Activated CD8-positive, alpha-beta T cell treated with anti-CD3 and anti-CD28 coated beads for 36 hours (primary cell): ENCODE measurements around the gene PPP3CA. TPM values are rescaled to one million over a fixed set of nuclear protein-coding genes. Genes with fewer than 3 reads are reported as not detected.

ENCODE experiments used
- ATAC-seq: fragments of 200-7000 bp; cut with Tn5 transposase; one replicate; pipeline ENCODE4 v1.10.0; 2021; ENCODE audit warnings: mild to moderate bottlenecking, moderate library complexity
- CTCF ChIA-PET: fragments of 350-600 bp; sonication (Branson Sonifier 250); formaldehyde crosslinking; loops from one replicate; lab custom pipeline; 2021; ENCODE audit warnings: antibody characterized with exemption; lab: Charles Lee
- POLR2A ChIA-PET: fragments of 350-600 bp; sonication (Branson Sonifier 250); formaldehyde crosslinking; loops from one replicate; lab custom pipeline; 2021; ENCODE audit warnings: antibody characterized with exemption; lab: Charles Lee
- DNase-seq: peaks from one replicate; pipeline ENCODE4 v3.0.0-alpha.2; 2020
- H3K27ac Mint-ChIP-seq: one replicate; pipeline ENCODE4 v1.8.0; 2021; ENCODE audit warnings: mild to moderate bottlenecking, mixed read lengths
- H3K27me3 Mint-ChIP-seq: one replicate; pipeline ENCODE4 v1.8.0; 2021; ENCODE audit warnings: mixed read lengths
- H3K36me3 Mint-ChIP-seq: one replicate; pipeline ENCODE4 v1.8.0; 2021; ENCODE audit warnings: low read depth, mixed read lengths
- H3K4me1 Mint-ChIP-seq: one replicate; pipeline ENCODE4 v1.8.0; 2021; ENCODE audit warnings: low read depth, mixed read lengths
- H3K4me3 Mint-ChIP-seq: one replicate; pipeline ENCODE4 v1.8.0; 2021; ENCODE audit warnings: mild to moderate bottlenecking, moderate library complexity, mixed read lengths
- H3K9me3 Mint-ChIP-seq: one replicate; pipeline ENCODE4 v1.8.0; 2021; ENCODE audit warnings: mixed read lengths
- CTCF ChIP-seq: fragments of 200-600 bp; IDR thresholded peaks from one replicate; pipeline ENCODE4 v1.8.0; 2022; ENCODE audit warnings: antibody characterized with exemption, mild to moderate bottlenecking
- intact Hi-C: fragments of 100-400 bp; cut with micrococcal nuclease; formaldehyde crosslinking; loops from one replicate; pipeline ENCODE4 v1.10.0; 2022
- total RNA-seq, 2 experiments: library from RNA; stranded (reverse); gene quantifications; one replicate each; pipeline ENCODE4 v1.2.3, GENCODE V29; 2021

Gene PPP3CA
- total RNA-seq, 2 experiments from 2014 or later = 11.8 to 12.7 TPM

GRCh38 chr4:101039367-101039766 is 308.0 kb downstream of the PPP3CA start:
- intact Hi-C loops = loop anchor here (1.0 to 2.0 kb wide), 2 partner anchors 19 to 117 kb away; no protein-coding TSS in a partner anchor
- H3K36me3 Mint-ChIP-seq = peaks cover 8% of the 10 kb centered on the region
- H3K9me3 Mint-ChIP-seq = no peaks in the 10 kb centered on the region
- peak overlapping the region; percentile 70 for H3K27ac Mint-ChIP-seq
- H3K27me3 Mint-ChIP-seq = no peaks in the 10 kb centered on the region
- H3K4me3 Mint-ChIP-seq = peak overlapping the region; percentile 14
- ATAC-seq (peak; percentile 92), DNase-seq (peak; percentile 83)
- TF ChIP-seq CTCF = no peak
- ChIA-PET POLR2A (no interaction called here), CTCF (no interaction called here)
- peaks cover 22% of the 10 kb centered on the region for H3K4me1 Mint-ChIP-seq

- DNase-seq = peak; percentile 19
- H3K4me3 Mint-ChIP-seq = no peak overlapping the region
- H3K27ac Mint-ChIP-seq = peak overlapping the region; percentile 77
- CTCF ChIA-PET = no interaction called here
- POLR2A ChIA-PET = interaction anchor here (1.0 to 1.2 kb wide), 2 partner anchors 12 to 17 kb away, joined by 3 read pairs; no protein-coding TSS in a partner anchor
- peaks cover 10% of the 10 kb centered on the region for H3K36me3 Mint-ChIP-seq
- peak; percentile 44 for ATAC-seq
- peaks cover 22% of the 10 kb centered on the region for H3K4me1 Mint-ChIP-seq
- intact Hi-C loops = loop anchor here (2.0 kb wide), 1 partner anchor 17 kb away; no protein-coding TSS in a partner anchor
- TF ChIP-seq CTCF = no peak
- H3K9me3 Mint-ChIP-seq = no peaks in the 10 kb centered on the region
- no peaks in the 10 kb centered on the region for H3K27me3 Mint-ChIP-seq
Measured at GRCh38 chr4:101037938-101038413, 309.4 kb downstream of the PPP3CA start.

DNA sequence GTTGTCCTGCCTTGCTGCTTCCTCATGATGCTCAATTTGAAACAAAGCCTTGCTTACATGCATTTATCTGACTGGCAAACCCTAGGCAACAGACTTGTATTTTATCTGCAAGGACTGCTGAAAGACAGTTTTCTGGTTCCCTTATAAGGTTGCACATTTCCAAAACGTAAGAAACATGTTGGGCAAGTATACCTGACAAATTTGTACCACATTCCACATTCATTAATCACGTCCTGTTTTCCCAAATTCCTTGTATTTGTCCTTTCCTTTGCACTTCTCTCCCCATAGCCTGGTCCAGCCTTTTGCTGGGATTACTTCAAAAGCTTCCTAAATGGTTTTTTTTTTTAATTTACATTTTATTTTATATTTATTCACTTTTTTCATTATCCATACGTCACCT is 310.1 kb downstream of the PPP3CA start:
- POLR2A ChIA-PET = interaction anchor here (1.0 to 1.2 kb wide), 2 partner anchors 11 to 16 kb away, joined by 3 read pairs; no protein-coding TSS in a partner anchor
- intact Hi-C loops = no loop called here
- H3K36me3 Mint-ChIP-seq = peaks cover 10% of the 10 kb centered on the region
- no peak overlapping the region for H3K27ac Mint-ChIP-seq
- DNase-seq (no peak), ATAC-seq (no peak)
- H3K4me3 Mint-ChIP-seq = no peak overlapping the region
- no peak for TF ChIP-seq CTCF
- no peaks in the 10 kb centered on the region for H3K9me3 Mint-ChIP-seq
- CTCF ChIA-PET = no interaction called here
- H3K4me1 Mint-ChIP-seq = peaks cover 21% of the 10 kb centered on the region
- no peaks in the 10 kb centered on the region for H3K27me3 Mint-ChIP-seq

DNA sequence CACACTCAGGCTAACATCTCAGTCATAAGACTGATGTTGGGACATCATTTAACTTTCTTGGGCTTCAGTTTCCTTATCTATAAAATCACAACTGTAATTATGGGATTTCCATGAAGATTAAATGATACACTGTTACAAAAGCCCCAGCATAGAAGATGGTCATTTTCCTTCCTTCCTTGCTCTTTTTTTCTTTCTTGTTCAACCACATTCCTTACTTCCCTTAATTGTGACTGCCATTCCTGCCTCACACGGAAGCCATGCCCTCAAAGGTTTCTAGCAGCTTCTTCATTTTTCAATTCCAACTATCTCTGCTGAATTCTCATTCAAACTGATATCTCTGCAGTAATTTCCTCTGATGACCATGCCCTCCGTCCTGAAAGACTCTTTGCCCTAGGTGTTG is 311.8 kb downstream of the PPP3CA start:
- CTCF ChIA-PET = no interaction called here

More for the DNA sequence above, 311.8 kb downstream of the PPP3CA start:
- Mint-ChIP-seq H3K4me3 (no peak overlapping the region), H3K27me3 (no peaks in the 10 kb centered on the region), H3K27ac (no peak overlapping the region), H3K9me3 (no peaks in the 10 kb centered on the region), H3K36me3 (peaks cover 15% of the 10 kb centered on the region), H3K4me1 (peaks cover 19% of the 10 kb centered on the region)
- no peak for TF ChIP-seq CTCF
- POLR2A ChIA-PET = no interaction called here
- DNase-seq = no peak
- intact Hi-C loops = no loop called here
- ATAC-seq = no peak
